ENCODE data around the gene EIF4H.

- TF ChIP-seq HDGF (IDR thresholded peaks at IDR 0.05; ENCODE audit: borderline replicate concordance) (no peak), BHLHE40 (IDR thresholded peaks at IDR 0.05; ENCODE audit: borderline replicate concordance) (no peak), PKNOX1 (IDR thresholded peaks at IDR 0.05) (no peak), FOXA1 (IDR thresholded peaks at IDR 0.05) (no peak), FOXK2 (IDR thresholded peaks at IDR 0.05) (no peak), CTBP1 (IDR thresholded peaks at IDR 0.05; ENCODE audit: borderline replicate concordance) (no peak), SUZ12 (IDR thresholded peaks at IDR 0.05) (no peak), L3MBTL2 (conservative IDR thresholded peaks at IDR 0.05) (no peak), ZNF384 (IDR thresholded peaks at IDR 0.05) (no peak), TARDBP (IDR thresholded peaks at IDR 0.05) (no peak), ELF4 (IDR thresholded peaks at IDR 0.05) (no peak), SP1 (IDR thresholded peaks at IDR 0.05) (no peak)
These were observed 16.6 kb upstream of the EIF4H start for GRCh38 chr7:74157605-74158004.
